Lung (tissue), 12 donors: Measurements from ENCODE around the gene HNRNPA2B1. TPM values are rescaled to one million over a fixed set of nuclear protein-coding genes. Genes with fewer than 3 reads are reported as not detected.
A peak's percentile ranks its signal among the peaks of the same experiment; 100 is the strongest.

ENCODE experiments used
- ATAC-seq: fragments of 200-7000 bp; cut with Tn5 transposase; one replicate; pipeline ENCODE4 v1.9.1; 2020; ENCODE audit warnings: moderate number of reproducible peaks; ENCODE audit not compliant: insufficient read depth, low FRiP score
- DNase-seq, 3 donors: peaks; one replicate each; pipeline ENCODE4 v3.0.0-alpha.2; 2013 to 2017
- H3K27ac ChIP-seq, 2 donors: one replicate each; pipeline ENCODE4 v1.5.1; 2013; ENCODE audit warnings: mild to moderate bottlenecking in 2 of 2, moderate library complexity in 2 of 2, control low read depth in 1 of 2, inconsistent platforms in 1 of 2, low read depth in 1 of 2, low read length in 1 of 2
- H3K27me3 ChIP-seq, 3 donors: one replicate each; pipeline ENCODE4 v1.5.1; 2013; ENCODE audit warnings: low read length in 2 of 3; ENCODE audit not compliant: control insufficient read depth in 3 of 3, insufficient read depth in 3 of 3
- H3K36me3 ChIP-seq, 4 donors: one replicate each; pipeline ENCODE4 v1.5.1; 2013; ENCODE audit warnings: low read length in 4 of 4, mild to moderate bottlenecking in 1 of 4, moderate library complexity in 1 of 4; ENCODE audit not compliant: control insufficient read depth in 4 of 4, insufficient read depth in 4 of 4
- H3K4me1 ChIP-seq, 5 donors: one replicate each; pipeline ENCODE4 v1.5.1; 2013; ENCODE audit warnings: low read length in 5 of 5, mild to moderate bottlenecking in 2 of 5, moderate library complexity in 1 of 5; ENCODE audit not compliant: control insufficient read depth in 5 of 5, insufficient read depth in 5 of 5
- H3K4me3 ChIP-seq: one replicate; pipeline ENCODE4 v1.5.1; 2013; ENCODE audit warnings: mild to moderate bottlenecking, control low read depth, moderate library complexity
- H3K9ac ChIP-seq, 2 donors: one replicate each; pipeline ENCODE4 v1.5.1; 2013; ENCODE audit warnings: low read length in 2 of 2, control low read depth in 1 of 2; ENCODE audit not compliant: insufficient read depth in 1 of 2
- H3K9me3 ChIP-seq, 4 donors: one replicate each; pipeline ENCODE4 v1.5.1; 2013; ENCODE audit warnings: low read length in 3 of 4, mild to moderate bottlenecking in 1 of 4, moderate library complexity in 1 of 4; ENCODE audit not compliant: control insufficient read depth in 4 of 4, insufficient read depth in 3 of 4
- CTCF ChIP-seq: IDR thresholded peaks from 2 replicates; pipeline ENCODE4 v1.5.1; 2012; ENCODE audit warnings: mild to moderate bottlenecking; ENCODE audit errors: control extremely low read depth, extremely low read depth
- WGBS, 2 donors: extraction: QIAGEN DNeasy Blood & Tissue Kit; methylation state at CpG; one replicate each; pipeline ENCODE4 v1.1.7; 2013; 5-methylcytosine and 5-hydroxymethylcytosine counted together
- polyA plus RNA-seq, 2 donors: library from polyadenylated mRNA; stranded (reverse); fragments of 200-250 nt; gene quantifications; one replicate each; pipeline ENCODE4 v1.2.1, GENCODE V29; 2013
- total RNA-seq, 2 donors: library from RNA; depleted of rRNA in 1 of 2; stranded (reverse); fragments of >200 nt in 1 of 2; gene quantifications; one replicate each; pipeline ENCODE4 v1.2.1, GENCODE V29; 2014 to 2021
- donor health status: control.
- donor health status: control.
- donor health status: Bipolar disorder and iron deficiency.
- donor health status: healthy.
- donor health status: DM: yes; HTN: yes; CAD: no.

HNRNPA2B1 gene
- total and polyA plus RNA-seq, 4 donors, result 363 to 572 (median 482) TPM

GRCh38 chr7:26200038-26200443 is 505 bp downstream of the HNRNPA2B1 start:
- no peak for ATAC-seq
- Histone ChIP-seq H3K9me3 (no peaks in the 10 kb centered on the region), H3K4me1 (peaks cover 2 to 48% (median 16%) of the 10 kb centered on the region in 5 donors), H3K4me3 (peak overlapping the region; percentile 85), H3K36me3 (peaks cover 1 to 43% (median 23%) of the 10 kb centered on the region in 4 donors), H3K27me3 (no peaks in the 10 kb centered on the region), H3K27ac (peak overlapping the region; percentile 95 to 99), H3K9ac (peak overlapping the region; percentile 100)
- no peak for TF ChIP-seq CTCF
- peak; percentile 76 to 86 (median 77) for DNase-seq
- WGBS, 2 donors, result 0 to 1% methylated on average over 29 of the region's 29 CpGs

GRCh38 chr7:26199301-26200037 is 1.1 kb downstream of the HNRNPA2B1 start:
- Histone ChIP-seq H3K9ac (peak overlapping the region; percentile 100), H3K9me3 (no peaks in the 10 kb centered on the region), H3K36me3 (peaks cover 4 to 47% (median 24%) of the 10 kb centered on the region in 4 donors), H3K27ac (peak overlapping the region; percentile 95 to 99), H3K27me3 (no peaks in the 10 kb centered on the region), H3K4me3 (peak overlapping the region; percentile 85), H3K4me1 (peaks cover 5 to 48% (median 18%) of the 10 kb centered on the region in 5 donors)
- 0 to 1% methylated on average over 36 of the region's 36 CpGs for WGBS, 2 donors
- no peak for ATAC-seq
- DNase-seq, result peak; percentile 69 to 86 (median 79)
- TF ChIP-seq CTCF, result no peak

- DNase-seq (no peak), ATAC-seq (no peak)
- H3K9ac ChIP-seq, result peak overlapping the region; percentile 100
- TF ChIP-seq CTCF, result no peak
- H3K9me3 ChIP-seq, result no peaks in the 10 kb centered on the region
- peaks cover 6 to 43% (median 17%) of the 10 kb centered on the region in 5 donors for H3K4me1 ChIP-seq
- 0% methylated on average over 7 of the region's 7 CpGs for WGBS, 2 donors
- H3K27me3 ChIP-seq, result no peaks in the 10 kb centered on the region
- H3K4me3 ChIP-seq, result peak overlapping the region; percentile 57
- peaks cover 10 to 49% (median 29%) of the 10 kb centered on the region in 4 donors for H3K36me3 ChIP-seq
- H3K27ac ChIP-seq, result no peak overlapping the region
These were observed 1.8 kb downstream of the HNRNPA2B1 start for GRCh38 chr7:26198781-26199169.
